Astrocyte (in vitro differentiated cells and primary cell): ENCODE data around the gene LIMS1. TPM values are rescaled to one million over a fixed set of nuclear protein-coding genes. Genes with fewer than 3 reads are reported as not detected.
"Not testable (repeated sequence)": the region's sequence is repeated elsewhere in the genome, so short reads cannot be mapped to it uniquely, and the experiment has no call there.

Source experiments
- DNase-seq: peaks from one replicate; pipeline ENCODE4 v3.0.0-alpha.2; 2010; ENCODE audit warnings: low read depth
- FAIRE-seq: peaks from 2 replicates; lab custom pipeline; 2011; peaks lifted over from hg19 to GRCh38; lab: Jason Lieb, UNC
- H2AFZ ChIP-seq: 2 replicates; pipeline ENCODE4 v1.6.0; 2012; ENCODE audit warnings: low read depth, low read length, inconsistent platforms
- H3K27ac ChIP-seq: 2 replicates; pipeline ENCODE4 v1.5.1; 2011; ENCODE audit warnings: low read depth, low read length, inconsistent platforms
- H3K27me3 ChIP-seq: 2 replicates; pipeline ENCODE4 v1.6.0; 2011; ENCODE audit warnings: low read length, inconsistent platforms; ENCODE audit not compliant: insufficient read depth
- H3K36me3 ChIP-seq: 2 replicates; pipeline ENCODE4 v1.5.1; 2011; ENCODE audit warnings: low read length, inconsistent platforms; ENCODE audit not compliant: insufficient read depth
- H3K4me1 ChIP-seq: 2 replicates; pipeline ENCODE4 v1.5.1; 2011; ENCODE audit warnings: low read length, inconsistent platforms; ENCODE audit not compliant: insufficient read depth
- H3K4me2 ChIP-seq: 2 replicates; pipeline ENCODE4 v1.6.0; 2012; ENCODE audit warnings: low read length, inconsistent platforms
- H3K4me3 ChIP-seq: 2 replicates; pipeline ENCODE4 v1.5.1; 2011; ENCODE audit warnings: low read depth, mild to moderate bottlenecking, low read length, inconsistent platforms; ENCODE audit not compliant: insufficient read depth
- H3K79me2 ChIP-seq: 2 replicates; pipeline ENCODE4 v1.6.0; 2012; ENCODE audit warnings: mild to moderate bottlenecking, low read length, inconsistent platforms; ENCODE audit not compliant: insufficient read depth
- H3K9ac ChIP-seq: 2 replicates; pipeline ENCODE4 v1.6.0; 2012; ENCODE audit warnings: mild to moderate bottlenecking, low read length, inconsistent platforms
- H3K9me3 ChIP-seq: 2 replicates; pipeline ENCODE4 v1.5.1; 2012; ENCODE audit warnings: low read depth, mild to moderate bottlenecking, low read length, inconsistent platforms; ENCODE audit not compliant: insufficient read depth
- H4K20me1 ChIP-seq: 2 replicates; pipeline ENCODE4 v1.6.0; 2012; ENCODE audit warnings: low read length, inconsistent platforms; ENCODE audit not compliant: insufficient read depth
- H3K27ac Mint-ChIP-seq: one replicate; pipeline ENCODE4 v1.8.0; 2021; ENCODE audit warnings: mild to moderate bottlenecking, mixed read lengths; ENCODE audit not compliant: unreplicated experiment
- H3K27me3 Mint-ChIP-seq: one replicate; pipeline ENCODE4 v1.8.0; 2021; ENCODE audit warnings: low read depth, mixed read lengths; ENCODE audit not compliant: unreplicated experiment
- H3K36me3 Mint-ChIP-seq: one replicate; pipeline ENCODE4 v1.8.0; 2021; ENCODE audit warnings: low read depth, mixed read lengths; ENCODE audit not compliant: unreplicated experiment
- H3K4me1 Mint-ChIP-seq: one replicate; pipeline ENCODE4 v1.8.0; 2021; ENCODE audit warnings: low read depth, mixed read lengths; ENCODE audit not compliant: unreplicated experiment
- H3K4me3 Mint-ChIP-seq: one replicate; pipeline ENCODE4 v1.8.0; 2021; ENCODE audit warnings: mild to moderate bottlenecking, moderate library complexity, mixed read lengths; ENCODE audit not compliant: unreplicated experiment
- H3K9me3 Mint-ChIP-seq: one replicate; pipeline ENCODE4 v1.8.0; 2021; ENCODE audit warnings: mild to moderate bottlenecking, mixed read lengths; ENCODE audit not compliant: unreplicated experiment
- total RNA-seq: library from RNA; stranded (reverse); gene quantifications from 2 replicates; pipeline ENCODE4 v1.2.1, GENCODE V29; 2021

Gene LIMS1
- total RNA-seq, 1 donor from 2014 or later = 205 TPM

DNA sequence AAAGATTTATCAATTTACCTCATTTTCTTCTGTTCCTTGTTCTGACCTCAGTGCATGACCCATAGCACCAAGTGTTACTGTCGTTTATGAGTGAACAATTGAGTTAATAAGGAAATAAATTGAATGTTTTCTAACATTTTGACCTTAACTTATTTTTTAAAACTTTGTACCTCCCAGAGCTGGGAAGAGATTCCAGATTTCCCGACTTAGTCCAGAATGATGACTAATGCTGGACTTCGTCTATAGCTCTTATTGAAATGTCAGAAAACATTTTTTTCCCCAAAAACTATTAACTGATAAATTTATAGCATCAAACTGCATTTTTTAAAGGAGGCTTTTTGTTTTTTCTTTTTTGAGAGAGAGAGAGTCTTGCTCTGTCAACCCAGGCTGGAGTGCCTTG is 21.8 kb upstream of the LIMS1 start:
- H3K27ac Mint-ChIP-seq, H3K79me2 ChIP-seq: not testable (repeated sequence)

DNA sequence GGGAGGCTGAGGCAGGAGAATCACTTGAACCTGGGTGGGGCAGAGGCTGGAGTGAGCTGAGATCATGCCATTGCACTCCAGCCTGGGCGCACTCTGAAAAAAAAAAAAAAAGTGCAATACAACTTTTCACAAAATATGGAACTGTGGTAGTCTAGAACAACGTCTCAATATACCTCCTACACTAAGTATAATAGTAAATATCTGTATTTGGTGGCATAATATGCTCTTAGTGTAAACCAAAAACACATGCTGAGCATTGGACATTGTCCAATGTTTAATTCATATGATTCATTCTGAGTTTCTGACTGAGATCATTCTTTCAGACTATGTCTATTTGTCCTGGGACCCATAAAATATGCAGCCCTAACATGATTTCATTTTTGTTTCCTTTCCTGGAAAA is 19.8 kb upstream of the LIMS1 start:
- not testable (repeated sequence) for H3K4me2 ChIP-seq, H4K20me1 ChIP-seq, H3K4me3 Mint-ChIP-seq, FAIRE-seq, H3K9ac ChIP-seq, DNase-seq, H3K27me3 Mint-ChIP-seq, H3K4me1 Mint-ChIP-seq, H3K9me3 ChIP-seq, H3K27me3 ChIP-seq, H3K36me3 ChIP-seq, H3K9me3 Mint-ChIP-seq, H3K4me3 ChIP-seq, H3K27ac Mint-ChIP-seq, H3K4me1 ChIP-seq, H2AFZ ChIP-seq, H3K79me2 ChIP-seq
- H3K27ac ChIP-seq = peak overlapping the region; percentile 12
- H3K36me3 Mint-ChIP-seq = peaks cover 15% of the 10 kb centered on the region

More for the DNA sequence above, 21.8 kb upstream of the LIMS1 start:
- not testable (repeated sequence) for H3K4me2 ChIP-seq, DNase-seq, H3K27ac ChIP-seq, H3K9me3 ChIP-seq, H3K9ac ChIP-seq, H3K9me3 Mint-ChIP-seq, FAIRE-seq, H3K4me3 ChIP-seq, H3K27me3 ChIP-seq, H3K4me1 ChIP-seq, H2AFZ ChIP-seq, H3K27me3 Mint-ChIP-seq, H3K36me3 ChIP-seq, H3K4me3 Mint-ChIP-seq, H3K4me1 Mint-ChIP-seq, H3K36me3 Mint-ChIP-seq, H4K20me1 ChIP-seq

DNA sequence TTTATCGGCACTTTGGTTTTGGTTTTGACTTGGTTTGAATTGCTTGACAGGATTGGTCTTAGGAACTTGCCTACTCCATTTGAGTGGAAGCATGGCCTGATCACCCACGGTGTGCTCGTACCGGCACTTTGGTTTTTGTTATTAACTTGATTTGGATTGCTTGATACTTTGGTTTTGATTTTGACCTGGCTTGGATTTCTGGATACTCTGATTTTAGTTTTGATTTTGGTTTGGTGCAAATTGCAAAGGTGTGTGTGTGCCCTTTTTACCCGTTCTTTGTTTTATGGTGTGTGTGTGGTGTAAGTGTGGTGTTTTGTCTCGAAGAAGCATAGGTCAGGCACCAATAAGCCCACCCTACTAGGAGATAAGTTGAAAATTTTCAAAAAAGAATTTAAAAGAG is 9.6 kb upstream of the LIMS1 start:
- H3K79me2 ChIP-seq, H3K27ac Mint-ChIP-seq: not testable (repeated sequence)

DNA sequence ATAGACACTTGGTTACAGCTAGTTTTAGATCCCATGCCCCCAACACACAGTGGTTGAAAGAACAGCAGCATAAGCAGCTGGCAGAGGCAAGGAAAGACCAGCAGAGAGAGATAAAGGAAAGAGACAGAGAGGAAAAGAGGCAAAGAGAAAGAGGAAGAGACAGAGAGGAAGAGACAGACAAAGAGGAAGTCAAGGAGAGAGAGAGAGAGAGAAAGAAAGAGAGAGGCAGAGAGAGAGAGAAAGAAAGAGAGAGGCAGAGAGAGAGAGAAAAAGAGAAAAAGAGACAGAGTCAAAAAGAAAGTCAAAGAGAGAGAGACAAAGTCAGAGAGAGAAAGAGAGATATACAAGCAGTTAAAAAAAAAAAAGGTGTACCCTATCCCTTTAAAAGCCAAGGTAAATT is 9.0 kb upstream of the LIMS1 start:
- not testable (repeated sequence) for H3K9me3 Mint-ChIP-seq, H4K20me1 ChIP-seq, H3K9me3 ChIP-seq

More for the DNA sequence above, 9.6 kb upstream of the LIMS1 start:
- H3K9me3 Mint-ChIP-seq, H3K4me2 ChIP-seq, H3K27me3 ChIP-seq, H3K36me3 ChIP-seq, H4K20me1 ChIP-seq, H3K4me3 Mint-ChIP-seq, H2AFZ ChIP-seq, H3K36me3 Mint-ChIP-seq, H3K9ac ChIP-seq, H3K27ac ChIP-seq, H3K4me1 Mint-ChIP-seq, H3K27me3 Mint-ChIP-seq, H3K4me3 ChIP-seq, FAIRE-seq, DNase-seq, H3K4me1 ChIP-seq, H3K9me3 ChIP-seq: not testable (repeated sequence)

More for the DNA sequence above, 9.0 kb upstream of the LIMS1 start:
- H3K4me2 ChIP-seq, H3K4me1 Mint-ChIP-seq, FAIRE-seq, H3K27ac ChIP-seq, H3K4me3 ChIP-seq, H3K36me3 Mint-ChIP-seq, H3K79me2 ChIP-seq, H3K27ac Mint-ChIP-seq, DNase-seq, H3K4me1 ChIP-seq, H3K4me3 Mint-ChIP-seq, H3K27me3 Mint-ChIP-seq, H2AFZ ChIP-seq, H3K9ac ChIP-seq, H3K27me3 ChIP-seq, H3K36me3 ChIP-seq: not testable (repeated sequence)
